Transverse colon (tissue), 4 donors: ENCODE results near the gene PDLIM7. TPM values are rescaled to one million over a fixed set of nuclear protein-coding genes. Genes with fewer than 3 reads are reported as not detected.

ENCODE experiments used
- DNase-seq: peaks from one replicate; pipeline ENCODE4 v3.0.0-alpha.2; 2019
- H3K27ac ChIP-seq, 4 donors: fragments of 200-600 bp; sonication (generic); 2 replicates each; pipeline ENCODE4 v1.5.1; 2016 to 2018; ENCODE audit warnings: inconsistent platforms in 4 of 4
- H3K27me3 ChIP-seq: fragments of 200-600 bp; sonication (generic); 2 replicates; pipeline ENCODE4 v1.5.1; 2017; ENCODE audit warnings: inconsistent platforms
- H3K36me3 ChIP-seq, 4 donors: fragments of 200-600 bp; sonication (generic); 2 replicates each; pipeline ENCODE4 v1.5.1; 2017 to 2019; ENCODE audit warnings: inconsistent platforms in 4 of 4
- H3K4me1 ChIP-seq, 4 donors: fragments of 200-600 bp; sonication (generic); 2 replicates each; pipeline ENCODE4 v1.5.1; 2017 to 2020; ENCODE audit warnings: inconsistent platforms in 4 of 4
- H3K4me3 ChIP-seq, 4 donors: fragments of 200-600 bp; sonication (generic); 1 replicate in 1 of 4; 2 replicates in 3 of 4; pipeline versions ENCODE4 v1.5.1 to v1.6.1; 2017 to 2019; ENCODE audit warnings: inconsistent platforms in 4 of 4
- H3K9me3 ChIP-seq, 2 donors: fragments of 200-600 bp; sonication (generic); 2 replicates each; pipeline ENCODE4 v1.5.1; 2017 to 2019; ENCODE audit warnings: inconsistent platforms in 2 of 2
- EP300 ChIP-seq: sonication (generic); formaldehyde crosslinking; IDR thresholded peaks from one replicate; pipeline ENCODE4 v1.6.1; 2017; ENCODE audit warnings: antibody characterized with exemption, low read depth
- POLR2A ChIP-seq: fragments of 450-650 bp; IDR thresholded peaks from one replicate; pipeline ENCODE4 v1.6.1; 2016; ENCODE audit warnings: antibody characterized with exemption, mild to moderate bottlenecking, moderate library complexity
- POLR2AphosphoS5 ChIP-seq, 3 donors: sonication (generic); formaldehyde crosslinking; IDR thresholded peaks; one replicate each; pipeline ENCODE4 v1.6.1; 2016; ENCODE audit warnings: antibody characterized with exemption in 3 of 3
- WGBS, 2 donors: methylation state at CpG; one replicate each; pipeline ENCODE4 v1.1.5; 2018; ENCODE audit warnings: low coverage in 1 of 2; 5-methylcytosine and 5-hydroxymethylcytosine counted together
- in situ Hi-C, 4 donors: fragments of 200-750 bp; cut with MboI; loops; one replicate each; pipeline versions ENCODE4 v1.15.0 to v1.15.1; 2017; ENCODE audit warnings: low sequenced_read_pairs in 3 of 4, low pct_ligation_motif_present in 1 of 4, low pct_unique_long_range_greater_than_20kb in 1 of 4
- intact Hi-C: fragments of 100-400 bp; cut with DNase I; formaldehyde crosslinking; loops from one replicate; pipeline ENCODE4 v1.15.1; 2023; ENCODE audit warnings: low total_unique reads
- total RNA-seq, 4 donors: library from RNA; depleted of rRNA; stranded (reverse); fragments of >200 nt; gene quantifications; one replicate each; pipeline ENCODE4 v1.1.0, GENCODE V29; 2016
- TF ChIP-seq, protein P1 (sequence below), 5 experiments: fragments of 200-600 bp in 3 of 5; fragments of 450-650 bp in 2 of 5; sonication (generic) in 3 of 5; IDR thresholded peaks; 1 replicate in 2 of 5; 2 replicates in 3 of 5; pipeline ENCODE4 v1.5.1; 2016 to 2017; ENCODE audit warnings: antibody characterized with exemption in 5 of 5, inconsistent platforms in 3 of 5, mild to moderate bottlenecking in 2 of 5, moderate library complexity in 1 of 5

Gene PDLIM7
- total RNA-seq, 4 donors from 2014 or later = 52.6 to 256 (median 78.6) TPM

DNA sequence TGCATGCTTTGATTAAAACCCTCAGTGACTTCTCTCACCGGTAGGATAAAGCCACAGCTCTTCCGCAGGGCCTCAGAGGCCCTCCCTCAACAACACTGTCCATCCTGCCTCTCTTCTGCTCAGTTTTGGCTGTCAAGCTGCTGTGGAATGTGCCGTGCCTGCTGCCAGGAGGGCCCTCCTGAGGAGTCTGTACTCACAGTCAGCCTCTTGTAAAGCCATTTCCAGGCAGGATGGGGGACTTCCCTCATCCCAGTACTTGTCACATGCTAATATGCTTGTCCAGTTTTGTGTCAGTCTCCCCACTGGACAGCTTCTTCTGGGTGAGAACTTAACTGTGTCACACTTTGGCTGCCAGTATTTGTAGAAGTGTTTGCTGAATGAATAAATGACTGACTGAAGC is 33.2 kb upstream of the PDLIM7 start:
- no peaks in the 10 kb centered on the region for H3K4me1 ChIP-seq
- no peak overlapping the region for H3K4me3 ChIP-seq
- intact Hi-C loops = no loop called here
- H3K27me3 ChIP-seq = no peaks in the 10 kb centered on the region
- H3K27ac ChIP-seq = no peak overlapping the region
- H3K36me3 ChIP-seq = peaks cover 0 to 38% (median 10%) of the 10 kb centered on the region in 4 donors
- H3K9me3 ChIP-seq = no peaks in the 10 kb centered on the region
- in situ Hi-C loops = no loop called here
- TF ChIP-seq POLR2A (no peak), EP300 (no peak), POLR2AphosphoS5 (IDR thresholded peaks at IDR 0.05) (no peak)
- TF ChIP-seq, protein P1, sequence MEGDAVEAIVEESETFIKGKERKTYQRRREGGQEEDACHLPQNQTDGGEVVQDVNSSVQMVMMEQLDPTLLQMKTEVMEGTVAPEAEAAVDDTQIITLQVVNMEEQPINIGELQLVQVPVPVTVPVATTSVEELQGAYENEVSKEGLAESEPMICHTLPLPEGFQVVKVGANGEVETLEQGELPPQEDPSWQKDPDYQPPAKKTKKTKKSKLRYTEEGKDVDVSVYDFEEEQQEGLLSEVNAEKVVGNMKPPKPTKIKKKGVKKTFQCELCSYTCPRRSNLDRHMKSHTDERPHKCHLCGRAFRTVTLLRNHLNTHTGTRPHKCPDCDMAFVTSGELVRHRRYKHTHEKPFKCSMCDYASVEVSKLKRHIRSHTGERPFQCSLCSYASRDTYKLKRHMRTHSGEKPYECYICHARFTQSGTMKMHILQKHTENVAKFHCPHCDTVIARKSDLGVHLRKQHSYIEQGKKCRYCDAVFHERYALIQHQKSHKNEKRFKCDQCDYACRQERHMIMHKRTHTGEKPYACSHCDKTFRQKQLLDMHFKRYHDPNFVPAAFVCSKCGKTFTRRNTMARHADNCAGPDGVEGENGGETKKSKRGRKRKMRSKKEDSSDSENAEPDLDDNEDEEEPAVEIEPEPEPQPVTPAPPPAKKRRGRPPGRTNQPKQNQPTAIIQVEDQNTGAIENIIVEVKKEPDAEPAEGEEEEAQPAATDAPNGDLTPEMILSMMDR (IDR thresholded peaks at IDR 0.05) = no peak
- DNase-seq = no peak
- 75 to 80% methylated on average over 1 to 3 of the region's 3 CpGs for WGBS, 2 donors

DNA sequence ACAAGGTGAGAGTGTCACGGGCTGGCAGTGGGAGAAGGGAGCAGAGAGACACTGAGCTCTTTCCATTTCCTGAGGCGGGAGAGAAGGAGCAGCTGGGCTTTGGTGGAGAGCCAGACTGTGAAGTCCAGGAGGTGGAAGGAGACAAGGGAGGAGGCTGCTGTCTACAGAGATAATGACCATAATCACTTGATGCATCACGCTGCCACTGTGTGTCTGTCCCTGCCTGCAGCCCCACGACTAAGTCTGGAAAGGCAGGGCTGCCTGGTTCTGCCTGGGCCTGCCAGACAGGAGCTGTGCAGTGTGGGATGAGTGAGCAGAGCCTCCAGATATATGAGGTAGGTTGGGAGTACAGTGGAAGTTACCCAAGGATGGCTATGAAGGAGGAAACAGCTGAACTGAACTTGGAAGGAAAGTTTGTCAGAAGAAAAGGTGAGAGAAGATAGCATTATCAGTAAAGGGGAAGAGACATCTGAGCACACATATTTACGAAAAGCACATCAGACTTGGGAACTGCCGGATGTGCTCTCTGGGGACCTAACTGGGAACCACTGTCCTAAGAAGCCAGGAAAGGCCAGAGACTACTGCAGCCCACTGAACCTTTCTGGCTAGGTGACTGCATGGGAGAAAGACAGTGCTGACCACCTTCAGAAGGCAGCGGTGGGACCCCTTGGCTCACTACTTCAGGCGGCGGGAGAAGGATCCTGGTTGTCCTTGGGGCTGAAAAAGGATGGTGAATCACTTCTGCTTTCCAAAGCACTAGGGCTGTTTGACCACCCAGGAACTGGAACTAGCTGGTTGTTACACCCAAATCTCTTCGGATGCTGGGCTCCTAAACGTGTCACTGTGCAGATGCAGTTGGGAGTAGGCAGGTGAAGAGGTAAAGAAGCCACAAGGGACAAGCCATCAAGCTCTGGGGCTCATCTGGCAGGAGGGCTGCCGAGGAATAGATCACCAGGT is 32.1 kb upstream of the PDLIM7 start:
- H3K36me3 ChIP-seq = peaks cover 0 to 34% (median 12%) of the 10 kb centered on the region in 4 donors
- in situ Hi-C loops (no loop called here), intact Hi-C loops (no loop called here)
- H3K27ac ChIP-seq = no peak overlapping the region
- no peak overlapping the region for H3K4me3 ChIP-seq
- no peaks in the 10 kb centered on the region for H3K4me1 ChIP-seq
- no peaks in the 10 kb centered on the region for H3K27me3 ChIP-seq
- TF ChIP-seq EP300 = no peak
- TF ChIP-seq, protein P1 (IDR thresholded peaks at IDR 0.05) = no peak
- TF ChIP-seq POLR2AphosphoS5 (IDR thresholded peaks at IDR 0.05) = no peak
- TF ChIP-seq POLR2A = no peak
- 84 to 89% methylated on average over 5 to 12 of the region's 12 CpGs for WGBS, 2 donors
- H3K9me3 ChIP-seq = no peaks in the 10 kb centered on the region
- DNase-seq = no peak

DNA sequence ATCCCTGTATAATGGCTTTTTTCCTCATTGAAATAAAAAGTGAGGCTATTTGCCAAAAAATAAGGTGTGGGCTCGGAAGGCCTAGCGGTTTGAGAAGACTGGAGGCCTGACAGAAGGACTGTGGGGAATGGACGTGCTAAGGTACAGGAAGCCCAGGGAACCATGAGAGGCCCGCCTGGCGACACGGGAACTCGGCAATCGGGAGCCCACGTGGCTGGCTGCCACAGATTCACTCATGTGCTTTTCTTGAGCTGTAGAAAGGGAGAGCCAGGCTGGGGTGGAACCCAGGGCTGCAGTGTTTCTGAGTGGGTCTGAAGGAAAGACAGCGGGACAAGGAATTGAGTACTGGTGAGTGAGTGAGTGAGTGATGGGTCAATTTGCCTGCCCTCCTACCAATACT is 31.2 kb upstream of the PDLIM7 start:
- no peaks in the 10 kb centered on the region for H3K4me1 ChIP-seq
- peaks cover 0 to 33% (median 16%) of the 10 kb centered on the region in 4 donors for H3K36me3 ChIP-seq
- no peak overlapping the region for H3K4me3 ChIP-seq
- TF ChIP-seq POLR2A (no peak), EP300 (no peak), POLR2AphosphoS5 (IDR thresholded peaks at IDR 0.05) (no peak)
- TF ChIP-seq, protein P1 (IDR thresholded peaks at IDR 0.05) = no peak
- no peak overlapping the region for H3K27ac ChIP-seq
- H3K27me3 ChIP-seq = no peaks in the 10 kb centered on the region
- in situ Hi-C loops (no loop called here), intact Hi-C loops (no loop called here)
- H3K9me3 ChIP-seq = no peaks in the 10 kb centered on the region
- DNase-seq = no peak
- 95% methylated on average over 8 to 10 of the region's 10 CpGs for whole genome bisulfite sequencing, 2 donors

DNA sequence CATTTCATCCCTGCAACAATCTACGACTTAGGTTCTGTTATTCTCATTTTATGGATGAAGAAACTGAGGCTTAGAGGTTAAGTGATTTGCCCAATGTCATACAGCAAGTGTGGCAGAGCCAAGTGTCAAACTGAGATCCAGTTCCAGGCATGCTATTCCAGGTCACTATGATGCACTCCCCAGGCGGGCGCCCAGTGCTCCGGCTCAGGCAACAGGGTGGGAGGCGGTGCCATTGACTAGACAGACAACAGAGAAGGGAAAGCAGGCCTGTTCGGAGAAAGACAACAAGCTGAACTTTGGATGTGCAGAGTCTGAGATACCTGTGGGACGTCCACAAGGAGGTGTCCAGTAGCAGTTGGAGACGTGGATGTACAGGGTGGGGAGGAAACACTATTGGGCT is 30.2 kb upstream of the PDLIM7 start:
- Histone ChIP-seq H3K27me3 (no peaks in the 10 kb centered on the region), H3K9me3 (no peaks in the 10 kb centered on the region), H3K36me3 (peaks cover 0 to 34% (median 15%) of the 10 kb centered on the region in 4 donors), H3K4me1 (no peaks in the 10 kb centered on the region), H3K4me3 (no peak overlapping the region), H3K27ac (no peak overlapping the region)
- intact Hi-C loops = no loop called here
- WGBS, 2 donors = 95 to 100% methylated on average over 1 to 8 of the region's 8 CpGs
- DNase-seq = no peak
- no peak for TF ChIP-seq EP300
- TF ChIP-seq, protein P1 (IDR thresholded peaks at IDR 0.05) = no peak
- TF ChIP-seq POLR2A = no peak
- TF ChIP-seq POLR2AphosphoS5 (IDR thresholded peaks at IDR 0.05) = no peak
- in situ Hi-C loops = no loop called here
